HS-5 (cell line): ENCODE data around the gene ABCB9.

Experiments
- DNase-seq: peaks from one replicate; pipeline ENCODE4 v3.0.0-alpha.2; 2012; ENCODE audit warnings: low read depth

Gene ABCB9

GRCh38 chr12:122994781-122995502 is 28.7 kb upstream of the ABCB9 start:
- DNase-seq, result no peak

GRCh38 chr12:122994140-122994675 is 27.9 kb upstream of the ABCB9 start:
- DNase-seq, result no peak

- no peak for DNase-seq
These were observed 26.1 kb upstream of the ABCB9 start for GRCh38 chr12:122992386-122992785.

- no peak for DNase-seq
These were observed 25.5 kb upstream of the ABCB9 start for GRCh38 chr12:122991623-122992275.

GRCh38 chr12:122990961-122991622 is 24.8 kb upstream of the ABCB9 start:
- no peak for DNase-seq

GRCh38 chr12:122990561-122990960 is 24.3 kb upstream of the ABCB9 start:
- DNase-seq, result no peak

- DNase-seq, result no peak
These were observed 23.7 kb upstream of the ABCB9 start for GRCh38 chr12:122989874-122990419.

- no peak for DNase-seq
These were observed 23.1 kb upstream of the ABCB9 start for GRCh38 chr12:122989225-122989839.

- no peak for DNase-seq
These were observed 22.4 kb upstream of the ABCB9 start for GRCh38 chr12:122988612-122989212.

- no peak for DNase-seq
These were observed 21.8 kb upstream of the ABCB9 start for GRCh38 chr12:122988036-122988435.

- no peak for DNase-seq
These were observed 21.1 kb upstream of the ABCB9 start for GRCh38 chr12:122987086-122987951.

GRCh38 chr12:122986258-122986871 is 20.1 kb upstream of the ABCB9 start:
- DNase-seq, result no peak

GRCh38 chr12:122985338-122986257 is 19.3 kb upstream of the ABCB9 start:
- DNase-seq, result no peak

GRCh38 chr12:122984612-122985337 is 18.5 kb upstream of the ABCB9 start:
- no peak for DNase-seq

- DNase-seq, result no peak
These were observed 17.7 kb upstream of the ABCB9 start for GRCh38 chr12:122983789-122984515.

- DNase-seq, result no peak
These were observed 16.9 kb upstream of the ABCB9 start for GRCh38 chr12:122982963-122983788.

GRCh38 chr12:122982477-122982815 is 16.2 kb upstream of the ABCB9 start:
- no peak for DNase-seq
